NCI-H2029 treated with DMSO at 0.1 percent for 48 hours (cell line): ENCODE data around the gene RFXANK.
"Not testable (repeated sequence)": the region's sequence is repeated elsewhere in the genome, so short reads cannot be mapped to it uniquely, and the experiment has no call there.

ENCODE experiments used
- DNase-seq: peaks from one replicate; lab custom pipeline; 2025; lab: John Stamatoyannopoulos, UW

The RFXANK gene

GRCh38 chr19:19192078-19192882 is at the start of gene RFXANK, which contains the start of gene BORCS8:
TSS of gene RFXANK (plus strand) at chr19:19192258. CDS start at chr19:19193947, 1,689 bp downstream.
TSS of gene BORCS8 (minus strand) at chr19:19192152. CDS start at chr19:19192117, 35 bp downstream.
- DNase-seq = peak; percentile 97

- no peak for DNase-seq
Measured at GRCh38 chr19:19142347-19142746, 49.7 kb upstream of the RFXANK start.

DNA sequence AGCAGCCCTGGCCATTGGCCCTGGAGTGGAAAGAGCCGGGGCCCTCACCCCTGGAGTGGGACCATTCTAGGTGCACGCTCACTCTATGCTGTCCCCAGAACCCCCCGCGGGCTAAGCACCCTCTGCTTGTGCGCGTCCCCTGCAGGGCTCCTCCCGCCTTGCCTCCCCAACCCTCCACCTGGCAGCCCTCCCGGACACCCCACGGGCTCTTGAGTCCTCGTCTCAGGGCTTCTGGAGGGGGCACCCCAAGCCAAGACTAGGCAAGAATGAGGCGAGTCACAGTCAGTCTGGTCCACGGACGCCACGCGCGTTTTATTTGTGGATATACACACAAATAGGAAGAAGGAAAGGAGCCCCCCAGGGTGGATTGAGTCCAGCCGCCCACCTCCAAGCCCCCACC is 46.8 kb upstream of the RFXANK start:
- no peak for DNase-seq

DNA sequence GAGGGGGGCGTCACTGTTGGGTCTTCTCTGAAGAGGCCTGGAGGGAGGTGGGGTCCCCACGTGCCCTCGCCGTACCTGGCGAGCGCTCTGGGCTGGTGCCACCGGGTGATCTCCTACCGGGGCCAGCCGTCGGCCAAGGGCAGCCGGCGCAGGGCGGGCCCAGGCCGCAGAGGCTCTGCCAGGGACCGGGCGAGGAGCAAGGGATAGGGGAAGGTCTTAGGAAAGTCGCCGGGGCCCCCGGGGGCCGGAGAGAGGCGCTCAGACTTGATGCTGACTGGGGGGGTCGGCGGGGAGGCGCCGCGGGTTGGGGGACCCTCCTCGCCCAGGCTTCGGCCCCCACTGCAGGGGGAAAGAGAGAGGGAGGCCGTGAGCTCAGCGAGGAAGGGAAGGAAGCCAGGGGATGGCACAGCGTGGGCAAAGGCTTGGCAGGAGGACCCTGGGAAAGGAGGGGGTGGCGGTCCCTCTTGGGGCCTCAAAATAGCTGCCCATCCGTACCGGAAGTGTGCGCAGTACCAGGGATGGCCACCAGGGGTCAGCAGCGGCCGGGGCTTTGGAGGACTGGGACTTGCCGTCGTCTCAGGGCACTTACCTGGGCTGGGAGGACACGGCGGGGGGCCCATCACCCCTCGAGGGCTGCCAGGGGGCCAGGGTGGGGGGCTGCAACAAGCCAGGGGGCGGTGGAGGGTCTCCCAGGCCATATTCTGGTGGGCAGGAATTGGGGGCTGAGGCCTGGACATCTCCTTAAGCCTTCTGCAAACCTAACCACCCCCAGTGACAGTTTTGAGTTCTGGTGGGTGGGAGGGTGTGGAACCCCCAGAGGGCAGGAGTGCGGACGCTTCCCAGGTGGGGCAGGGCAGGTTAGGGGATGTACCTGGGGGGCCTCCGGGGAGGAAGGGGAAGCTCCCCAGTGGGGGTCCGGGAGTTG is 46.1 kb upstream of the RFXANK start:
- DNase-seq = peak; percentile 2

- no peak for DNase-seq
Measured at GRCh38 chr19:19146865-19147264, 45.2 kb upstream of the RFXANK start.

- no peak for DNase-seq
Measured at GRCh38 chr19:19147344-19147743, 44.7 kb upstream of the RFXANK start.

GRCh38 chr19:19148504-19148903 is 43.6 kb upstream of the RFXANK start:
- not testable (repeated sequence) for DNase-seq

GRCh38 chr19:19149435-19149834 is 42.6 kb upstream of the RFXANK start:
- no peak for DNase-seq

DNA sequence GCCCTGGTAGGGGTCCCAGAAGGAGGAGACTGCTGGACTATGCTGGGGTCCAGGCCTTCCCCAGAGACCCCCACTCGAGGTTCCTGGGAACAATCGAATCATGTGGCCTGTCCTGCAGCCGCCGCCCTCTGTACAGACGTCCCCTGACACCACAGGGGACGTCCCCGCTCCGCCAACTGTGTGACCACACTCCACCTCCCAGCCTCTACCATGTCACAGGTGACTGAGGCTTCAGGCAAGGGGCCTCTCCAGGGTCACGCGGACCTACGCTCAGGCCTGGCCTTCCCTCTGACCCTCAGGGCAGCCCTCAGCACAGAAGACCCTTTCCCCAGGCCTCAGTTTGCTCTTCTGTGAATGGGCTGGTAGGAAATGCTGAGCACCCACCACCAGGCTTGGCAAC is 40.6 kb upstream of the RFXANK start:
- no peak for DNase-seq

- DNase-seq = no peak
Measured at GRCh38 chr19:19152668-19153384, 39.2 kb upstream of the RFXANK start.

DNA sequence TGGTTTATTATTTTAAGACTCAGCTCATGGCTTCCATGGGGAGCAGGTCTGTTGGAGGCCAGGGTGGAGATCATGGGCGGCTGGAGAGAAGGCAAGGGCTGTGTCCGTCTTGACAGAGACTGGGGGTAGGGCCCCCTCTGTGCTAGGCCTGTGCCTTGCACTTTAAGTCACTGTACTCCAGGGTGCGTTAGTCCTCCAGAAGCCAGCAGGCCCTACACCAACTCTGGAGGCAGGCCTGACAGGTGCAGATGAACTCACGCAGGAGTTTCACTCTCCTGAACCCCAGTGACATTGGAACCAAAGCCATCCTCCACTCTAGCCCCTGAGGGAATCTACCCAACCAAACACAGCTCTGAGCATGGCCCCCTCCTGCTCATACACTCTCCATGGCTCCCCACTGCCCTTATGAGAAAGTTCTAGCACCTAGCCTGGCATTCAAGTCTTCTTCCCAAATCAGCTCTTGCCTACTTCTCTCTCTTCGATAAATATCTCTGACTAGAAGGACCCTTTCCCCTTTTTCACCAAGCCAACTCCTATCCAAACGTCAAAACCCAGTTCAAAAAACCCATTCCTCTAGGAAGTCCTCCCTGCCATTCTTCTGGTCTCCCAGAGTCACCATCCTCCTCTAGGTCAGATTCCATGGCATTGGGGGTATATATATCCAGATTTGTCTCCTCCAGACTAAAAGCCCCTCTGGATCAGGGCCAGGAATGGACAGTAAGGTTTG is 37.1 kb upstream of the RFXANK start:
- DNase-seq = no peak

DNA sequence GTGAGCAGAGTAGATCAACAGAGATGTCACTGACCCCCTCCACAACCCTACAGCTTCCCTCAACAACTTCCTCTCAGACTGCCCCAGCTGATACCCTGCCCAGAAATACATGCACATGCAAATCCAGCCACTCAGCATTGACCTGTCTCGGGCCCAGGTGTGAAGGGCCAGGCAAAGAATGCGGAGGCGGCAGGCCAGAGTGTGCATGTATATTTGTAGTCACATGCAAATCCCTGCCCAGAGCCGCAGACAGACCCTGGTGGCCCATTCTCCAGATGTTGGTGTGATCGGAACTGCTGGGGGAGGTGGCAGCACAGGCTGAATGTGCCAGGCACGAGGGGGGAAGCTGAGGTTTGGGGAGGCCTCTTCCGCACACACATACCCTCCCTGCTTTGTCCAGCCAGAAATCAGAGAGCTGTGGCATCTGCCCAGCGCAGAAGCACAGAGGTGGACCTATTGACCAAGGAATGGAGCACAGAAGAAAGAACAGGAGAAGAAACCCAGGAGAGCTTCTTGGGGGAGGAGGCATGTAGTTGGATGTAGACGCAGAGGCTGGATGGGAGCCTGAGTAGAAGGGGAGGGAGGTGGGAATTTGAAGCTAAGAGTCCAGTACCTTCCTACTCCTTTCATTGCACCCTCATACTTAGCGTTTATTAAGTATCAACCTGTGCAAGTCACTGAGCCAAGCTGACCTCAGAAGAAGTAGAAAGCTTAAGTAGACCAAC is 36.4 kb upstream of the RFXANK start:
- no peak for DNase-seq

- no peak for DNase-seq
Measured at GRCh38 chr19:19157808-19158207, 34.2 kb upstream of the RFXANK start.

GRCh38 chr19:19159534-19159933 is 32.5 kb upstream of the RFXANK start:
- DNase-seq = no peak

DNA sequence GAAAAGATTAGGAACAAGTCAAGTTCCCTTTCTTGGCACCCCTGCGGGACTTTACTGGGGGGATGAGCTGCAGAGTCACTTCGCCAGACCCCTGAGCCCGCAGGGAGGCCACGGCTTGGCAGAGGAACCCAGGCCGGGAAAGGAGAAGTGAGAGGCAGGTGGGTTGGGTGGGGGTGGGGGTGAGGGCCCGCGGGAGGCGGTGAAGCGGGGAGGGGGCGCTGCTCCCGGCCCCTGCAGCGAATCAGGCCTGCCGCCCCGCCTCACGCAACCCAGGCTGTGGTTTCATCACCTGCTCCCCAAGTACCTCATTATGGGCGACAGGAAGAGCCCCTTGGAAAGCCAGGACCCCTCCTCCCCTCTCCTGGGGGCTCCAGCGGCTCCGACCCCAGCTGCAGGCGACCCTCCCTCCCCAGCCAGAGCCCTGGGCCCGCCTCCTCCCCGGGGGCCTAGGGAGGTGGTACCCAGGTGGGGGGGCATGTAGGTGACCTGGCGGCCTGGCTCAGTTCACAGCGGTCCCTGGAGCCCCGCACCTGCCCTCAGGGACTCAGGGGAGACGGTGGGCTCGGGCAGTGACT is 31.5 kb upstream of the RFXANK start:
- DNase-seq = no peak

GRCh38 chr19:19162495-19162894 is 29.6 kb upstream of the RFXANK start:
- no peak for DNase-seq

DNA sequence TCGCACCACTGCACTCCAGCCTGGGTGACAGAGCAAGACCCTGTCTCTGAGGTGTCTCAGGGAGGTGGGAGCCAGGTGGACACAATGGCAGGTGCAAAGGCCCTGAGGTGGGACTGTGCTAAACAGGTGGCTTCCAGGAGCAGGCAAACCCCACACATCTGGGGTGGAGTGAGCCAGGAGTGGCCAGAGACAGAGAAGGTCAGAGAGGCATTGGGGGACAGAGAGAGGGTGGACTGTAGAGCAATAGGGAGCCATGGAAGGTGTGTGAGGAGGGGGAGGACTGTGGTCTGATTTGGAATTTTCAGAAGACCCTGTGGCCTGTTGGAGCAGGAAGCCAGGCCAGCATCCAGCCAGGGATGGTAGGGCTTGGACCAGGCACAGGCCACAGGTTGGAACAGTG is 26.7 kb upstream of the RFXANK start:
- no peak for DNase-seq

GRCh38 chr19:19167612-19168011 is 24.4 kb upstream of the RFXANK start:
- no peak for DNase-seq

- DNase-seq = no peak
Measured at GRCh38 chr19:19169236-19170052, 22.6 kb upstream of the RFXANK start.
